ENCODE results near the gene PCED1B.

Gene PCED1B

DNA sequence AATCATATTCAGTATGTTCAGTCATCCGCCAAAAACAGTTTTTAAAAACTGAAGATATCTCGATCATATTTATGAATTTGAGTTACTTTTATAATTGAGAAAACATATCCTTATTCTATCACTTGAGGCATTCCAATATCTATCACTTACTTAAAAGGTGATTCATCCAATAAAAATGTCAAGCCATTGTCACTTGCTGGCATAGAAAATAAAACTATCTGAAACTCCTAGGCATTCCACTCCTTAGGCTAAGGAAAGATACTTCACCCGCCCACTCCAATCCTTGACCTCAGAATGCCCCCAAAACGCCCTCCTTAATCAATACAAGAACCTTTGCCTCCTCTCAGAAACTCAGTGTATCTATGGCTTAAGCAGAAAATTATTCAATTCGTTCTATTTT is 51.6 kb downstream of the PCED1B start:
- TF ChIP-seq, protein P1, sequence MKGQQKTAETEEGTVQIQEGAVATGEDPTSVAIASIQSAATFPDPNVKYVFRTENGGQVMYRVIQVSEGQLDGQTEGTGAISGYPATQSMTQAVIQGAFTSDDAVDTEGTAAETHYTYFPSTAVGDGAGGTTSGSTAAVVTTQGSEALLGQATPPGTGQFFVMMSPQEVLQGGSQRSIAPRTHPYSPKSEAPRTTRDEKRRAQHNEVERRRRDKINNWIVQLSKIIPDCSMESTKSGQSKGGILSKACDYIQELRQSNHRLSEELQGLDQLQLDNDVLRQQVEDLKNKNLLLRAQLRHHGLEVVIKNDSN (IDR thresholded peaks at IDR 0.05): no peak
- no peak for TF ChIP-seq EP300 (IDR thresholded peaks at IDR 0.05; ENCODE audit: borderline replicate concordance)
- no peak for TF ChIP-seq ZBTB7A (IDR thresholded peaks at IDR 0.05; ENCODE audit: low read depth)
- TF ChIP-seq NFIC (IDR thresholded peaks at IDR 0.05): no peak
- no peak for TF ChIP-seq TCF12 (IDR thresholded peaks at IDR 0.05; ENCODE audit: low read depth)
- TF ChIP-seq TAF1 (IDR thresholded peaks at IDR 0.05; ENCODE audit: low read depth): no peak
- TF ChIP-seq, protein P2, sequence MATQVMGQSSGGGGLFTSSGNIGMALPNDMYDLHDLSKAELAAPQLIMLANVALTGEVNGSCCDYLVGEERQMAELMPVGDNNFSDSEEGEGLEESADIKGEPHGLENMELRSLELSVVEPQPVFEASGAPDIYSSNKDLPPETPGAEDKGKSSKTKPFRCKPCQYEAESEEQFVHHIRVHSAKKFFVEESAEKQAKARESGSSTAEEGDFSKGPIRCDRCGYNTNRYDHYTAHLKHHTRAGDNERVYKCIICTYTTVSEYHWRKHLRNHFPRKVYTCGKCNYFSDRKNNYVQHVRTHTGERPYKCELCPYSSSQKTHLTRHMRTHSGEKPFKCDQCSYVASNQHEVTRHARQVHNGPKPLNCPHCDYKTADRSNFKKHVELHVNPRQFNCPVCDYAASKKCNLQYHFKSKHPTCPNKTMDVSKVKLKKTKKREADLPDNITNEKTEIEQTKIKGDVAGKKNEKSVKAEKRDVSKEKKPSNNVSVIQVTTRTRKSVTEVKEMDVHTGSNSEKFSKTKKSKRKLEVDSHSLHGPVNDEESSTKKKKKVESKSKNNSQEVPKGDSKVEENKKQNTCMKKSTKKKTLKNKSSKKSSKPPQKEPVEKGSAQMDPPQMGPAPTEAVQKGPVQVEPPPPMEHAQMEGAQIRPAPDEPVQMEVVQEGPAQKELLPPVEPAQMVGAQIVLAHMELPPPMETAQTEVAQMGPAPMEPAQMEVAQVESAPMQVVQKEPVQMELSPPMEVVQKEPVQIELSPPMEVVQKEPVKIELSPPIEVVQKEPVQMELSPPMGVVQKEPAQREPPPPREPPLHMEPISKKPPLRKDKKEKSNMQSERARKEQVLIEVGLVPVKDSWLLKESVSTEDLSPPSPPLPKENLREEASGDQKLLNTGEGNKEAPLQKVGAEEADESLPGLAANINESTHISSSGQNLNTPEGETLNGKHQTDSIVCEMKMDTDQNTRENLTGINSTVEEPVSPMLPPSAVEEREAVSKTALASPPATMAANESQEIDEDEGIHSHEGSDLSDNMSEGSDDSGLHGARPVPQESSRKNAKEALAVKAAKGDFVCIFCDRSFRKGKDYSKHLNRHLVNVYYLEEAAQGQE (IDR thresholded peaks at IDR 0.05; ENCODE audit: low read depth): no peak
- TF ChIP-seq YY1 (IDR thresholded peaks at IDR 0.05; ENCODE audit: low read depth): no peak
- TF ChIP-seq CREB1 (IDR thresholded peaks at IDR 0.05; ENCODE audit: low read depth): no peak

DNA sequence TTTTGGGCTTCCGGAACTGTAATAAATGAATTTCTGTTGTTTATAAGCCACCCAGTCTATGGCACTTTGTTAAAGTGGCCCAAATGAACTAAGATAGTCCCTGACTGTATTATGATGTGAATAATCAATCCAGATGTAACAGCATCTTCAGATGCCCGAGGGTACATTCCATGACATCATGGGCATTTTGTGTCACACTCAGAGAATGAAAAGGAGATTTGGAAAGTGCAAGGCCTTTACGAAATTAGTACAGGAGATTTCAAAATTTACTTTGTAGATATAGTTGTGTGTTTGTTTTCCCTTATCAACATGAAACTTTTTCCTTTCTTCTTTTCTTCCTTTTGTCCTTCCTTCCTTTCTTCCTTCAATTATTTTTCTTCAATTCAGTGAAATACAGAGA is 54.6 kb downstream of the PCED1B start:
- TF ChIP-seq, protein P1 (IDR thresholded peaks at IDR 0.05): no peak
- TF ChIP-seq EGR1 (IDR thresholded peaks at IDR 0.05) (no peak), TCF12 (IDR thresholded peaks at IDR 0.05; ENCODE audit: low read depth) (no peak), CEBPB (IDR thresholded peaks at IDR 0.05) (no peak), NFIC (IDR thresholded peaks at IDR 0.05) (no peak), EP300 (IDR thresholded peaks at IDR 0.05; ENCODE audit: borderline replicate concordance) (no peak), TEAD4 (IDR thresholded peaks at IDR 0.05) (no peak), YY1 (IDR thresholded peaks at IDR 0.05; ENCODE audit: low read depth) (no peak), RAD21 (IDR thresholded peaks at IDR 0.05; ENCODE audit: low read depth) (no peak), CREB1 (IDR thresholded peaks at IDR 0.05; ENCODE audit: low read depth) (no peak)
- TF ChIP-seq, protein P3, sequence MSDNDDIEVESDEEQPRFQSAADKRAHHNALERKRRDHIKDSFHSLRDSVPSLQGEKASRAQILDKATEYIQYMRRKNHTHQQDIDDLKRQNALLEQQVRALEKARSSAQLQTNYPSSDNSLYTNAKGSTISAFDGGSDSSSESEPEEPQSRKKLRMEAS (IDR thresholded peaks at IDR 0.05): no peak

DNA sequence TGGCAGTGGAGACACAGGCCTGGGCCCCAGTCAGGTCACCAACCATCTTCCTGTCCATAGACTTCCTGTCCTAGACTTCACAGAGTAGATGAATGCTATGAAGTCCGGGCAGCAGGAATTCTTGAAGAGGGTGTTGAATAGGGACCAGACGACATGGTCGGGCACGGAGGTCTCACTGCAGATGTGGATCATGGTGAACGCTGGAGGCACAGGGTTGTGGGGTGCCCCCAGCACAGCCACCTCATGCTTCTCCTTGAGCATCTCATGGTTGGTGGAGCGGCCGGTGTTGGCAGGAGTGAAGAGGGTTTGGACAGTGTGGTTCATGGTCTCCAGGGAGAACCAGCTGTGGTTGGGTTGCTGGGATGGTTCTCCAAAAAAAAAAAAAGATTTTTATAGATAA is 56.2 kb downstream of the PCED1B start:
- TF ChIP-seq, protein P1 (IDR thresholded peaks at IDR 0.05): no peak
- TF ChIP-seq, protein P2 (IDR thresholded peaks at IDR 0.05; ENCODE audit: low read depth): no peak
- TF ChIP-seq CEBPB (IDR thresholded peaks at IDR 0.05) (no peak), EGR1 (IDR thresholded peaks at IDR 0.05) (no peak), NFIC (IDR thresholded peaks at IDR 0.05) (no peak), ZBTB7A (IDR thresholded peaks at IDR 0.05; ENCODE audit: low read depth) (no peak), CREB1 (IDR thresholded peaks at IDR 0.05; ENCODE audit: low read depth) (no peak), TEAD4 (IDR thresholded peaks at IDR 0.05) (no peak), FOXM1 (IDR thresholded peaks at IDR 0.05; ENCODE audit: borderline replicate concordance, low read depth) (no peak), TCF12 (IDR thresholded peaks at IDR 0.05; ENCODE audit: low read depth) (no peak), TAF1 (IDR thresholded peaks at IDR 0.05; ENCODE audit: low read depth) (no peak)
- TF ChIP-seq, protein P3 (IDR thresholded peaks at IDR 0.05): no peak

DNA sequence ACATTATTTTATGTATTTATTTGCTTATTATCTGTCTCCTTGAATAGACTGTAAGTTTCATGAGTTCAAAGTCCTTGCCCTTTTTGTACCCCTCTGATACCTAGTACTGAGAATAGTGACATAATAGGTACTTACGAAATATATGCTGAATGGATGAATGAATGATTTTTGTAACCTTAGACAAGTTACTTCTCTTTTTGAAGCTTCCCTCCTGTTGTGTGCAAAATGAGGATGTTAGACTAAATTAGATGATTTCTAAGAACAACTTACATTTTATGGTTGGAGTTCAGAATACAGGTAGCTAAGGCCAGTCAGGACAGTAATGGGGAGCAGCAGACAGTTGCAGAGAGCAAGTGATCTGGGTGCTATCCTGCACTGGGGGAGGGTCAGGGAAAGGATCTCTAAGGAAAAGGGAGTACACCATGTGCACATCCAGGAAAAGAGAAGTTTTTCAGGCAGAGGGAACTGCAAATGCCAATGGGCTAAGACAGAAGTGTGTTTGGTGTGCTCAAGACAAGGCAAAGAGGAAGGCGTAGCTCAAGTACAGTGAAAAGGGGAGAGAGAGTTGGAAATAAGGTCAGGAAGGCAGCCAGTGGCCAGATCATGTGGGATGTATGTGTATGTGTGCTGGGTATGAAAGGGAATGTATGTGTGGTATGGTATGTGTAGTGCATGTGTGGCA is 59.7 kb downstream of the PCED1B start:
- TF ChIP-seq CEBPB (IDR thresholded peaks at IDR 0.05): no peak
- TF ChIP-seq, protein P2 (IDR thresholded peaks at IDR 0.05; ENCODE audit: low read depth): no peak
- TF ChIP-seq, protein P1 (IDR thresholded peaks at IDR 0.05): no peak
- TF ChIP-seq ZBTB7A (IDR thresholded peaks at IDR 0.05; ENCODE audit: low read depth): no peak
- no peak for TF ChIP-seq TAF1 (IDR thresholded peaks at IDR 0.05; ENCODE audit: low read depth)
- no peak for TF ChIP-seq TEAD4 (IDR thresholded peaks at IDR 0.05)
- no peak for TF ChIP-seq EP300 (IDR thresholded peaks at IDR 0.05; ENCODE audit: borderline replicate concordance)
- TF ChIP-seq YY1 (IDR thresholded peaks at IDR 0.05; ENCODE audit: low read depth): no peak
- no peak for TF ChIP-seq EGR1 (IDR thresholded peaks at IDR 0.05)
- TF ChIP-seq RAD21 (IDR thresholded peaks at IDR 0.05; ENCODE audit: low read depth): no peak
- TF ChIP-seq TCF12 (IDR thresholded peaks at IDR 0.05; ENCODE audit: low read depth): no peak
